Ovary (tissue), 9 donors: ENCODE results near the gene PRODH. TPM values are rescaled to one million over a fixed set of nuclear protein-coding genes. Genes with fewer than 3 reads are reported as not detected.
"Not testable (repeated sequence)": the region's sequence is repeated elsewhere in the genome, so short reads cannot be mapped to it uniquely, and the experiment has no call there.

Experiments
- DNase-seq, 5 donors: peaks; one replicate each; pipeline ENCODE4 v3.0.0-alpha.2; 2019 to 2020
- H3K27ac ChIP-seq, 2 donors: fragments of 200-600 bp; one replicate each; pipeline versions ENCODE4 v1.5.1 to v1.8.0; 2019 to 2022
- H3K27me3 ChIP-seq: fragments of 200-600 bp; one replicate; pipeline ENCODE4 v1.8.0; 2022
- H3K36me3 ChIP-seq: fragments of 200-600 bp; sonication (generic); one replicate; pipeline ENCODE4 v1.5.1; 2019
- H3K4me1 ChIP-seq: one replicate; pipeline ENCODE4 v1.8.1; 2013; ENCODE audit warnings: mild to moderate bottlenecking, moderate library complexity; ENCODE audit not compliant: insufficient read depth
- H3K4me3 ChIP-seq: fragments of 200-600 bp; sonication (generic); one replicate; pipeline ENCODE4 v1.5.1; 2017
- H3K9me3 ChIP-seq, 2 donors: fragments of 200-600 bp in 1 of 2; sonication (generic) in 1 of 2; one replicate each; pipeline versions ENCODE4 v1.5.1 to v1.8.1; 2013 to 2019; ENCODE audit warnings: mild to moderate bottlenecking in 1 of 2, moderate library complexity in 1 of 2
- EP300 ChIP-seq: sonication (generic); formaldehyde crosslinking; IDR thresholded peaks from one replicate; pipeline ENCODE4 v1.6.1; 2017; ENCODE audit warnings: antibody characterized with exemption
- POLR2A ChIP-seq: fragments of 450-650 bp; IDR thresholded peaks from one replicate; pipeline ENCODE4 v1.6.1; 2017; ENCODE audit warnings: antibody characterized with exemption, mild to moderate bottlenecking, moderate library complexity
- WGBS, 3 donors: extraction: QIAGEN DNeasy Blood & Tissue Kit in 1 of 3; methylation state at CpG; one replicate each; pipeline versions ENCODE4 v1.1.5 to v1.1.7; 2013 to 2017; 5-methylcytosine and 5-hydroxymethylcytosine counted together
- intact Hi-C, 4 donors: fragments of 100-400 bp; cut with DNase I; formaldehyde crosslinking; loops; one replicate each; pipeline versions ENCODE4 v1.11.0 to v1.15.1; 2022 to 2023
- polyA plus RNA-seq, 2 donors: library from polyadenylated mRNA; stranded (reverse); fragments of 200-250 nt in 1 of 2; fragments of 350-450 nt in 1 of 2; fragmentation: Illumina TruSeq in 1 of 2; extraction: RNeasy Lipid Tissue Mini Kit (QIAGEN cat#74804) in 1 of 2; gene quantifications; one replicate each; pipeline ENCODE4 v1.2.3, GENCODE V29; 2013 to 2014
- total RNA-seq, 7 donors: library from RNA; depleted of rRNA in 2 of 7; stranded (reverse); fragments of >200 nt in 2 of 7; fragmentation: NEBNext Ultra II Directional in 3 of 7; extraction: Animal tissue kit (Norgen Biotek cat#: 25700) in 3 of 7; gene quantifications; one replicate each; pipeline versions ENCODE4 v1.1.0 to v1.2.4, GENCODE V29; 2016 to 2023
- TF ChIP-seq, protein P1 (sequence below), 3 donors: fragments of 450-650 bp in 2 of 3; fragments of 200-600 bp in 1 of 3; IDR thresholded peaks; one replicate each; pipeline versions ENCODE4 v1.5.1 to v1.8.0; 2016 to 2022; ENCODE audit warnings: antibody characterized with exemption in 3 of 3, mild to moderate bottlenecking in 1 of 3
- donor health status: DM: no; HTN: no; CAD: no; lungs with moderate emphysema.
- donor health status: DM: no; HTN: no; CAD: no.
- donor health status: Bipolar disorder and iron deficiency.
- donor health status: DM: yes; HTN: yes; CAD: no.
- donor health status: DM: no; HTN: no; CAD: no.
- donor health status: DM: yes; HTN: yes; CAD: no.

Gene PRODH
- total and polyA plus RNA-seq, 9 donors = 0.27 to 3.8 (median 0.73) TPM; not detected in 1

DNA sequence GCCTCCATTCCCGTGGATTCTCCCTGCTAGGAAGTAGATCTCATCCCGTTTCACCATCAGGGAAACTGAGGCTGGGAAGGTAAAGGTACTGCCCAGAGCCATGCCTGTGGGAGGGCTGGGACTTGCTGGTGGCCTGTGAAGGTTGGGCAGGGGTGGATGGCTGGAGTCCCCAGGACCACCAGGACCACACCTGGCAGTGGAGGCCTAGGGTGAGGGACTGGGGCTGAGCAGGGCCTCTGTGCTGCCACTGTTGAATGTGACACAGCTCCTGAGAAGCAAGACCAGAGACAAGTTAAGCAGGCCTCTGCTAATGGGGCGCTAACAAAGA, 26.2 kb upstream of the PRODH start:
- intact Hi-C loops = no loop called here
- 69 to 88% (median 70%) methylated on average over 3 of the region's 3 CpGs for WGBS, 3 donors
- Histone ChIP-seq H3K27ac (no peak overlapping the region), H3K9me3 (no peaks in the 10 kb centered on the region), H3K27me3 (no peaks in the 10 kb centered on the region), H3K4me1 (no peaks in the 10 kb centered on the region), H3K36me3 (no peaks in the 10 kb centered on the region), H3K4me3 (no peak overlapping the region)
- TF ChIP-seq POLR2A = no peak
- TF ChIP-seq EP300 = no peak
- TF ChIP-seq, protein P1, sequence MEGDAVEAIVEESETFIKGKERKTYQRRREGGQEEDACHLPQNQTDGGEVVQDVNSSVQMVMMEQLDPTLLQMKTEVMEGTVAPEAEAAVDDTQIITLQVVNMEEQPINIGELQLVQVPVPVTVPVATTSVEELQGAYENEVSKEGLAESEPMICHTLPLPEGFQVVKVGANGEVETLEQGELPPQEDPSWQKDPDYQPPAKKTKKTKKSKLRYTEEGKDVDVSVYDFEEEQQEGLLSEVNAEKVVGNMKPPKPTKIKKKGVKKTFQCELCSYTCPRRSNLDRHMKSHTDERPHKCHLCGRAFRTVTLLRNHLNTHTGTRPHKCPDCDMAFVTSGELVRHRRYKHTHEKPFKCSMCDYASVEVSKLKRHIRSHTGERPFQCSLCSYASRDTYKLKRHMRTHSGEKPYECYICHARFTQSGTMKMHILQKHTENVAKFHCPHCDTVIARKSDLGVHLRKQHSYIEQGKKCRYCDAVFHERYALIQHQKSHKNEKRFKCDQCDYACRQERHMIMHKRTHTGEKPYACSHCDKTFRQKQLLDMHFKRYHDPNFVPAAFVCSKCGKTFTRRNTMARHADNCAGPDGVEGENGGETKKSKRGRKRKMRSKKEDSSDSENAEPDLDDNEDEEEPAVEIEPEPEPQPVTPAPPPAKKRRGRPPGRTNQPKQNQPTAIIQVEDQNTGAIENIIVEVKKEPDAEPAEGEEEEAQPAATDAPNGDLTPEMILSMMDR (IDR thresholded peaks at IDR 0.05) = no peak
- DNase-seq = peak in 1 of 5 donors; percentile 17

DNA sequence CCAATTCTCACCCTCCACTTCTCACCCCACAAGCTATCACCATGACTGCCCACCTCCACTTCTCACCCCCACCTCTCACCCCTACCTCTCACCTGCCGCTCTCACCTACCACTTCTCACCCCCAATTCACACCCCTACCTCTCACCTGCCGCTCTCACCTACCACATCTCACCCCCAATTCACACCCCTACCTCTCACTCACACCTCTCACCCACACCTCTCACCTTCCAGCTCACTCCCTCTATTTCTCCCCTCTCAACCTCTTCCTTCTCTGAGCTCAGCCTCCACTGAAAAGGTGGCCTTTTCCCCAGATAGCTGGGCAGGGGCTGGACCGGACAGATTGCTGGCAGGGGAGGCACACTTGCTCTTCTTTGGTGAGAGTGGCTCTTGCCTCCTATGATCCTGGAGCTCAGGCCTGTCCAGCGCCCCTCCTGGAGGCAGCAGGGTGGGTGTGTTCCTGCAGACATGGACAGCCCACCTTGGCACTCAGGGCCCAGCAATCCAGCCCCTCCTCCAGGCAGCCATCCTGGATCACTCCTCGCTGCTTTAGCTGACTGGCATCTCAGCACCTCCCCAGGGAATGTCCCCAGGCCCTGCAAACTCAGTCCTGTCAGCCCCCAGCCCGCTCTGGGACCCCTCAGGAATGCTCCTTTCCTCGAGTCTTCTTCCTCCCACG, 25.7 kb upstream of the PRODH start:
- H3K27me3 ChIP-seq, H3K27ac ChIP-seq, intact Hi-C loops, H3K36me3 ChIP-seq, H3K4me3 ChIP-seq, H3K9me3 ChIP-seq, H3K4me1 ChIP-seq: not testable (repeated sequence)
- peak in 1 of 5 donors; percentile 1 for DNase-seq
- WGBS, 3 donors = 56 to 75% (median 63%) methylated on average over 8 of the region's 8 CpGs

DNA sequence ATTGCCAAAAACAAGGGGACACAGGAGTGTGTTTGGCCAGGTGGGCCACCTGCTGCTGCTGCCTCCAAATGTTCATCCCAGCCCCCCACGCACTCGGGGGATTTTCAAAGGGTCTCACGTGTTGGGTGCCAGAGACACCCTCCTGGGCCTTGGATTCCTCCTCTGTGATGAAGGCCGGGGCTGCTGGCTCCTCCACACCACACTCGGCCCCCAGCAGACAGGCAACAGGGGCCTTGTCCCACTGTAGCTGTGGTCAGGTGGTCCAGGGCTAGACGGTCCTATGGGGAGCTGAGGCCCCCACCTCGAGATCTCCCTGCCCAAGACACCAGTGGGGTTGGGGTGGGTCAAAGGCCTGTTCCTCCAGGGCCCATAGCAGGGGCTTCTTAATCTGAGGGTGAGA, 25.1 kb upstream of the PRODH start:
- H3K9me3 ChIP-seq, intact Hi-C loops, H3K36me3 ChIP-seq, H3K27ac ChIP-seq, H3K4me3 ChIP-seq, H3K4me1 ChIP-seq, H3K27me3 ChIP-seq: not testable (repeated sequence)
- WGBS, 3 donors = 49 to 73% (median 56%) methylated on average over 7 of the region's 7 CpGs
- peak in 1 of 5 donors; percentile 18 for DNase-seq

DNA sequence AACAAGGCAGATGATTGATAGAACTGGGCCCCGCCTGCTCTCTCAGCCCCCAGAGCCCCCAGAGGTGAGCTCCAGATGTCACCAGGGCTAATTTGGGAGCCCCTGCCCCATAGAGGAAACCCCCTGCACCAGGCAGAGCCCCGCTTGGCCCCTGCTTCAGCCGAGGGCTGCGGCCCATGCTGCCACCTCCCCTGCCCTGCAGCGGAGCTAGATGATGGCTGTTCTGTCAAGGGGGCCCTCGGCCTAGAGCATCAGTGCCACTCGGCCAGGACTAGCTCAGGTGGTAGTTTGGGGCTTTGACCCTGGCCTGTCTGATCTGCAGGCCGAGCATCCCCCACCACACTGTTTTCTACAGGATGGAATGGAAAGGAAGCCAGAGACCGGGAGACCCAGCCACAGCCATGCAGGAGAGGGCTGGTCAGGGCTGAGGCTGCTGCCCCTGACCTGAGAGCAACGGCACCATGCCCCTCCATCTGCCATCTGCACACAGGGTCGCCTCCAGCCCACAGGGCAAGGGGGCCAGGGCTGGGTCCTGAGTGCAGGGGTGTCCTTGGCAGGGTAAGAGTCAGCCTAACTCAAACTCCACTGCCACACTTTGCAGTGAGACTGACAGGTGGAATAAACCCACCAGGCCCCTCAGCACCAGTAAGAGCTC, 24.2 kb upstream of the PRODH start:
- H3K36me3 ChIP-seq, intact Hi-C loops, H3K4me3 ChIP-seq, H3K9me3 ChIP-seq, H3K4me1 ChIP-seq, H3K27me3 ChIP-seq, H3K27ac ChIP-seq: not testable (repeated sequence)
- WGBS, 3 donors = 58 to 65% (median 64%) methylated on average over 4 to 10 of the region's 11 CpGs
- DNase-seq = peak in 1 of 5 donors; percentile 13

DNA sequence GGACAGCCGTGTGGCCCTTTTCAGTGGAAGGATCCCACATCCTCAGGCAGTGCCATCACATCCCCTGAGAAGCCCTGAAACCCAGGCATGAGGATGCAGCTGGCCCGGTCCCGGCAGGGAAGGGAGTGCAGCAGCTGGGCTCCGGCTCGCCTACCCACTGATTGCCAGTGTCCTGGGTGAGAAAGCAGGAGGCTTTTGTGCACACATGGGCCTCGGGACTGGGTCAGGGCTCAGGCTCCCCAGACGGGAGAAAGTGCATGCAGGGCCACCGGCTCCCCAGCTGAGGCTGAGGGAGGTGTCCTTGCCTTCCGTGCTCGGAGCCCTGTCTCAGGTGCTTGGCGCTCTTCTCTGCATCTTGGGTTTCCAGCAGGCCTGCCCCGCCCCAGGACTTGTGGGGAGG, 23.6 kb upstream of the PRODH start:
- H3K27me3 ChIP-seq, H3K27ac ChIP-seq, H3K4me3 ChIP-seq, H3K9me3 ChIP-seq, H3K4me1 ChIP-seq, H3K36me3 ChIP-seq: not testable (repeated sequence)
- intact Hi-C loops = loop anchor here in 1 of 4 donors (10.0 kb wide), 1 partner anchor 655 kb away; no protein-coding TSS in a partner anchor
- DNase-seq = peak in 2 of 5 donors; percentile 2 to 12
- 57 to 58% (median 57%) methylated on average over 7 to 11 of the region's 12 CpGs for WGBS, 3 donors

DNA sequence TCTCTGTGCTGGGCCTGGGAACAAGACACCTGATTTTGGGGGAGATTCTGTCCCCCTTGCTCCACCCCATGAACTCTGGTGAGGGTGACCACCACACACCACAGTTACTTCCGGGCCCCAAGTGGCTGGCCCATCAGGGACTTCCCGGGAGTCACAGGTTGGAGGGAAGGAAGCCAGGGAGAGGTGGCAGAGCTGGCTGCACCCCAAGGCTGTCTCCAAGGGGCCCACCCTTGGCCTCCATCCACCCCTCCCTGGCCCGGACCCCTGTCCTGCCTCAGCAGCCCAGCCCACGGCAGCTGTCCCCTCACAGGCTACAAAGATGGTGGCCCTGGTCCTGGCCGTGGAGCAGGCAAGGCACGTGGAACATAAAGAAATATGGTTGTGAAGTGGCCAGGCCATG, 23.2 kb upstream of the PRODH start:
- not testable (repeated sequence) for H3K36me3 ChIP-seq, H3K27me3 ChIP-seq, H3K4me3 ChIP-seq, H3K4me1 ChIP-seq, H3K27ac ChIP-seq, H3K9me3 ChIP-seq
- intact Hi-C loops = loop anchor here in 1 of 4 donors (10.0 kb wide), 1 partner anchor 656 kb away; no protein-coding TSS in a partner anchor
- DNase-seq = peak in 1 of 5 donors; percentile 13
- 68 to 76% (median 69%) methylated on average over 6 of the region's 6 CpGs for WGBS, 3 donors

DNA sequence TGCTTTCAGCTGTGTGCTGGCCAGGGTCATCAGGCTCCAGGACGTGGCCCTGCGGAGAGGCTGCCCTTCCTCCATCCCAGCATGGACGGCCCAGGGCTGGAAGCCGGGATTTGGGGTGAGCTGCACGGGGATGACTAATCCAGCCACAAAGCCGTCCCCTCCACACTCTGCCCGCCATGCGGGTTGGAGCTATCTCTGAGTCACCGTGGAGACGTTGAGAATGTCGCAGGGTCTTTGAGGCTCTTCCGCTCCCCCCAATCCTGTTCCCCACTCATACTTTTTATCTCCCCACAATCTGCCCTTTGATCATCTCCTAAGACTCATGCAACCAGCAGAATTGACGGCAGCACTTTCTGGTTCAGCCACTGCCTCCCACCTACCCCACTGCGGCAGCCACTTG, 22.6 kb upstream of the PRODH start:
- H3K27ac ChIP-seq, H3K9me3 ChIP-seq, H3K36me3 ChIP-seq, H3K4me1 ChIP-seq, H3K4me3 ChIP-seq, H3K27me3 ChIP-seq: not testable (repeated sequence)
- 43 to 64% (median 49%) methylated on average over 14 of the region's 14 CpGs for WGBS, 3 donors
- intact Hi-C loops = loop anchor here in 1 of 4 donors (10.0 kb wide), 1 partner anchor 656 kb away; no protein-coding TSS in a partner anchor
- DNase-seq = peak in 1 of 5 donors; percentile 17

DNA sequence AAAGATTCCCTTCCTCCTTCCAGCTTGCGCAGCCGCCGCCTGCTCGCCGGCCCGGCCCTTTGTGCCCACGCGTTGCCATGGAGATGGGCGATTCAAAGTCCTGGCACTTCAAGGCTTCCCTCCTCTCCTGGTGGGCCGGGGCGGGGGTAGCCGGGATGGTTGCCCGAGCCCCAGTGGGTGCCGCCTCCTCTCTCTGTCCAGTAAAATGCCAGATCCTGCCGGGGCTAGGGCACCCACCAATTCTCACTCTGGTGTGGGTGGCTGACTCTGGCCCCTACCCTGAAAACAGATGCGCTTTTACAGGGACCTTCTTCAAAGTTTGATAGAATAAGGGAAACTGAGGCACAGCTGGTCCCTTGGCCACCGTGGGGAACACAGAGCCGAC, 22.2 kb upstream of the PRODH start:
- H3K4me1 ChIP-seq, H3K9me3 ChIP-seq, H3K27ac ChIP-seq, H3K36me3 ChIP-seq, H3K27me3 ChIP-seq, DNase-seq, H3K4me3 ChIP-seq: not testable (repeated sequence)
- 44 to 59% (median 56%) methylated on average over 12 to 18 of the region's 18 CpGs for WGBS, 3 donors
- intact Hi-C loops = loop anchor here in 1 of 4 donors (10.0 kb wide), 1 partner anchor 656 kb away; no protein-coding TSS in a partner anchor

DNA sequence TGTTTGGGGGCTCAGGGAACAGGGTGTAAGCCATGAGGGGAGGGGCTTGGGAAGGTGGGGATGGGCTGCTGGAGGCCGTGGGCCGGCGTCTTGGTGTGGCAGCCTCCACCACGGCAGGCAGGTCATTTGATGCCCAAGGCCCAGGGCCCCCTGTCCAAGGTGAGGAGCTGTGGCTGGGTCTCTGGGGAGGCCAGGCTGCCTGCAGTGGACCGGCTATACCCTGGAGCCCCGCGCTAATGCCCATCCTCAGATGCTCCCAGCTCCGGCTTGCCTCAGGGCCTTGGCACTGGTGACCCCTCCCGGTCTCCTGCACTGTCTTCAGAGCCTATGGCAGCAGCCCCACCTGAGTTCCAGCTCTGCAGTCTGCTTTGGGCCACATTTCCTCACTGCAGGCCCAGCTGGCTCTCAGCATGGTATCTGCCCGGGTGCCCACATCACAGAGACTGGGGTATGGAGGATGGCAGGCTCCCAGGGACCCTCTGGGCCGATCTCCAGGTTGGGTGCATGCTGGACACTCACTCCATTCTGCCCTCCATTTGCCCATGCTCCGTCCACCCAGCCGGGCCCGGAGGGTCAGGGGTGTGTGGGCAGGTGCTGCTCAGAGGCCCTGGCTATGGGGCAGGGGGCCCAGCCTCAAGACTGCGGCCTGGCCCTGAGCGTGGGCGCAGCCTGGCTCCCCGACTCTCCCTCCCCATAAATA, 21.7 kb upstream of the PRODH start:
- not testable (repeated sequence) for H3K27me3 ChIP-seq, H3K4me3 ChIP-seq, H3K4me1 ChIP-seq, H3K36me3 ChIP-seq, H3K27ac ChIP-seq, H3K9me3 ChIP-seq
- intact Hi-C loops = loop anchor here in 1 of 4 donors (10.0 kb wide), 1 partner anchor 657 kb away; no protein-coding TSS in a partner anchor
- peak in 1 of 5 donors; percentile 17 for DNase-seq
- 53 to 60% (median 55%) methylated on average over 9 to 15 of the region's 18 CpGs for WGBS, 3 donors

DNA sequence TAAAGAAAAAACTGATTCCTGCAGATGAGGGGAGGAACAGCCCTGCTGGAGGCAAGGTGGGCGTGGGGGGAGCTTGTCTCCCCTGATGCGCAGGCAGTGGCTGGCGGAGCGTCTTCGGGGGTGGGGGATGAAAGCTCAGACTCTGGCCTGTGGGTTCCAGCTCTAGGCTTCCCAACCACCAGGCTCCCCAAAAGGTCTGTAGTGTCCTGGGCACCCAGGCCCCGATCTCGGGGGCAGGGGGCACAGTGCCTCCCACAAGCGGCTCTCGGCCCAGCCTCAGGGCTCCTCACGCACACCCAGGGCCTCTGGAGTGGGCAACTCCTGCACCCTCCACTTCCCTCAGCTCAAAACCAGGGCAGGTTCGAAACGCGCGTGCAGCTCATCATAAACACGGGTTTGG, 20.9 kb upstream of the PRODH start:
- 46 to 66% (median 57%) methylated on average over 15 of the region's 15 CpGs for WGBS, 3 donors
- H3K9me3 ChIP-seq, DNase-seq, H3K27me3 ChIP-seq, H3K4me1 ChIP-seq, H3K27ac ChIP-seq, H3K36me3 ChIP-seq, H3K4me3 ChIP-seq: not testable (repeated sequence)
- intact Hi-C loops = loop anchor here in 1 of 4 donors (10.0 kb wide), 1 partner anchor 658 kb away; no protein-coding TSS in a partner anchor
